HEK293T (cell line): ENCODE data around the gene ACTR10.

Experiments used
- ARNT ChIP-seq: fragments of 450-650 bp; IDR thresholded peaks from 2 replicates; pipeline ENCODE4 v1.6.1; 2017; ENCODE audit warnings: mild to moderate bottlenecking
- BHLHE40 ChIP-seq: fragments of 450-650 bp; IDR thresholded peaks from 2 replicates; pipeline ENCODE4 v1.6.1; 2016; ENCODE audit warnings: mild to moderate bottlenecking, moderate library complexity, borderline replicate concordance
- CTBP1 ChIP-seq: fragments of 450-650 bp; IDR thresholded peaks from 2 replicates; pipeline ENCODE4 v1.6.1; 2016; ENCODE audit warnings: borderline replicate concordance
- ELF4 ChIP-seq: fragments of 450-650 bp; IDR thresholded peaks from 2 replicates; pipeline ENCODE4 v1.6.1; 2017; ENCODE audit warnings: antibody characterized with exemption
- FOXA1 ChIP-seq: fragments of 450-650 bp; IDR thresholded peaks from 2 replicates; pipeline ENCODE4 v1.6.1; 2016; ENCODE audit warnings: mild to moderate bottlenecking
- FOXM1 ChIP-seq: fragments of 450-650 bp; IDR thresholded peaks from 2 replicates; pipeline ENCODE4 v1.6.1; 2017; ENCODE audit warnings: mild to moderate bottlenecking, borderline replicate concordance
- HDGF ChIP-seq: fragments of 450-650 bp; IDR thresholded peaks from 2 replicates; pipeline ENCODE4 v1.6.1; 2017; ENCODE audit warnings: antibody characterized with exemption, borderline replicate concordance
- L3MBTL2 ChIP-seq: fragments of 450-650 bp; conservative IDR thresholded peaks from 2 replicates; pipeline ENCODE4 v1.6.1; 2016; ENCODE audit warnings: mild to moderate bottlenecking
- NFRKB ChIP-seq: fragments of 450-650 bp; IDR thresholded peaks from 2 replicates; pipeline ENCODE4 v1.6.1; 2016; ENCODE audit warnings: mild to moderate bottlenecking, moderate library complexity
- SP1 ChIP-seq: fragments of 450-650 bp; IDR thresholded peaks from 2 replicates; pipeline ENCODE4 v1.6.1; 2017
- TARDBP ChIP-seq: fragments of 450-650 bp; IDR thresholded peaks from 2 replicates; pipeline ENCODE4 v1.6.1; 2016

GRCh38 chr14:58216544-58216943 is 16.6 kb downstream of the ACTR10 start:
- TF ChIP-seq FOXM1 (no peak), L3MBTL2 (no peak), ELF4 (no peak), NFRKB (no peak), ARNT (no peak), SP1 (no peak), TARDBP (no peak), BHLHE40 (no peak), CTBP1 (no peak), HDGF (no peak), FOXA1 (no peak)
